ENCODE measurements around the gene ZNF566.
"Not testable (repeated sequence)": the region's sequence is repeated elsewhere in the genome, so short reads cannot be mapped to it uniquely, and the experiment has no call there.

Gene ZNF566

DNA sequence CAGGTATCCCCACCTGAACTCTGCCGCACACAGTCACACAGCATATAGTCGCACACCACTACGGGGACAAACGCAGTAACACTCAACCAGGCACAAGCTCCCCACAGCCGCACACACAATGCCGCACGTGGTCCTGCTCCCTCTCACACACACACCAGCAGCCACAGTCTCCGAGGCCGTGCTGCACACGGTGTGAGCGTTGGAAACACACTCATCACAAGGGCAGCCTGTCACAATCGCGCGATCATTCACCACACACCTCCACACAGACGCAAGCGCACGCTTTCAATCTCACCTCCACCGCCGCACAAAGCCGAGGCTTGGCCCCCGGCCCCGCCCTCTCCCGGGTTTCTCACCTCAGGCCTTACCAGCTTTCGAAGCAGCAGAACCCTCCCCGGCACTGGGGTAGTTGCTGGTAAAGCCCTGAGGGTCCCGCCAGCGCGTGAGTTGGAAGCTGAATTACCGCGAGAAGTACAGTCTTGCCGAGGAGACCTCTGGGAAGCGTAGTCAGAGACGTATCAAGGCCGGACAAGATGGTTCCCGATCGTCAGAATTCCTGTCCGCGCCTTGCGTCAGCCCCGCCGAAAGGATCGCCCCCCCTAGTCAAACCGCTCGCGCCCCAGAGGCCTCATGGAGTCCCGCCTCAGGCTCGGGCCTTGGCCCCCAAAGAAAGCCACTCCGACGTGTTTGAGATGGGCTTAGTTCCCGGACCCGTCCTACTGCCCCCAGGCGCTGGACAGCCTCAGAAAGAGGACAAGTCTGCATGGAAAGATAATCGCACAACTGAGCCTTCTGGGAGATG lies at the start of gene ZNF566:
ZNF566 (minus strand) TSS at position 444 of the 802 bp plus-strand sequence. CDS start 13,004 bp downstream, outside the sequence.
- peak; percentile 100 for DNase-seq

DNA sequence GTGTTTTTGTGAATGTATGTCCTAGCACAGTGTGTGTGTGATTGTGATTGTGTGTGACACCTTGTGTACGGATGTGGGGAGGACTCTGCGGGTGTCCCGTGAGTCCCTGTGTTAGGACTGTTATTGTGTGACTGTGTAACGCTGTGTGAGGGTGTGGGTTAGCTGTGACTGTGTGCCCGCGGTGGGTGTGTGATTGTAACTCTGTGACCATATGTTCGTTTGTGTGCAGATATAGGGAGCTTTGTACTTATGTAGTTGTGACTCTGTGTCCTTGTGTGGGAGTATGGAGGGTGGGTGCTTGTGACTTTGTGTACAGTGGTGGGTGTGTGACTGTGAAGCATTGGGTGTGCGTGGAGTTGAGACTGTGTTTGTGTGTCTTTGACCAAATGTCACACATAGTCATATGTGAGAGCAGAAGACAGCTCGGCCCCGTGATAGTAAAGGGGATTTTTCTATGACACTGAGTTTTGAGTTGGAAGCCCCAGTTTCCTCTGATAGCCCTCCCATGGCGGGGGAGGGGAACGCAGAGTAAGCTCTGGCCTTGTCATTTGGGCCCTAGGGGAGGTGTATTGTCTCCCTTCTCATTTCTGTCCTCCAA lies 39.7 kb upstream of the ZNF566 start:
- peak; percentile 70 for DNase-seq

DNA sequence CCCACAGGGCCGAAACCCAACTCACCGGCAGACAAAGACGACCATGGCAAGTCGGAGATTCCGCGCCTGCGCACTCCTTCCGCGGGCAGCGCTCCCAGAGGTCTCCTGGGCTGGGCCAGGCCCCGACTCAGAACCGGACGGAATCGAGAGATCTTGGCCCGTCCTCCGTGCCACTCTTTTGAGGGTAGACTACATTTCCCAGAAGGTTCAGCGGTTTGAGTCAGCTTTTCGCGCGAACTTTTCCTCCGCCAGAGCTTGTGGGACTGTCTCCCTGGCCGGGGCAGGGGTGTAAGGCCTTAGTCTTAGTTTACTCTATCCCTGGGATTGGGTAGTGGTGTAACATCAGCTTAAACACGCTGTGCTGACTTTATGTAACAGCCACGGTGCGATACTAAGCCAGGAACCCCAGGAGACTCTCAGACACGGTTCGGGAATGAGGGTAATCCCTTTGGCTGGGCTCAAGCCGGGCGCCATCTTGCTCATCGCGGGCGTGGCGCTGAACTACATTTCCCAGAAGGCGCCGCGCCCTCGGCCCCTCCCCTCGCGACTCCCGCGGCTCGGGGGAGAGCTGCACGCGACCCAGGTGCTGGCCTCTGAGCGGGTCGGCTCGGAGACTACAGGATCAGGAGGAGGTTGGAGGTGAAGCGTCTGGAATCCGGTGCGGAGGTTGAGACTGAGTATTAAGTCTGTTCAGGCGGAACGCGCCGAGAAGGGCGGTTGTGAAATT lies 39.0 kb upstream of the ZNF566 start, which contains the start of gene ZNF260:
ZNF260 (minus strand) TSS at position 78 of the 727 bp plus-strand sequence. CDS start 13,033 bp downstream, outside the sequence.
- peak; percentile 99 for DNase-seq

DNA sequence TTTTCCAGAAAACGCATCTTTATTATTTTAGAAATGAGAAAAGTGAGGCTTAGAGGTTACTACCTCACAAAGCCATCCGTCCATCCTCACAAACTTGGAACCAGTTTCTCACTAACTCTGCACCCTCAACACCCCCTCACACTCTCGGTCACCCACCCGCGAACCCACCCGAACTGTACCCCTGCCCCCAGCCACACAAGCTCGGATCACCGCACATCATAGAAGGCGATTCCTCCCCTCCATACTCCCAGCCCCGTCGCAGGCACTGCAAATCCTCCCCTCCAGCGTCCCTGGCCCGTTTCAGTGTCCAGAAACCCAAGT lies 38.5 kb upstream of the ZNF566 start:
- DNase-seq: no peak

DNA sequence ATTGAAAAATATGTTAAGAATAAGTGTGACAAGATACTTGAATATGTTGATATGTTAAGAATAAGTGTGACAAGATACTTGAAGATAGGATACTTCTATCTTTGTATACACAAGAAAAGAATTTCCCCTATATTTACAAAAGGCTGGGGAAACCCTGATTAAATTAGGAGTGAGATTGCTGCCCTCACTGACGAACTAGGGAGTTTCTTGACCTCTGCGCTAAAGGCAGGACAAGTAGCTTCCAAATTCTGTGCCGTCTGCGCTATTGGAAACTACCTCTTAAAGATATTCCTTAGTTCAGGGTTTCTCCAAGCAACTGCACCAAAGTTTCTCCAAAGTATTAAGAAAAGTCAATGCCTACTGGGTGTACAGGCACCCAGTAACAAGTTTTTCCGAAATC lies 38.0 kb upstream of the ZNF566 start:
- DNase-seq: peak; percentile 32

DNA sequence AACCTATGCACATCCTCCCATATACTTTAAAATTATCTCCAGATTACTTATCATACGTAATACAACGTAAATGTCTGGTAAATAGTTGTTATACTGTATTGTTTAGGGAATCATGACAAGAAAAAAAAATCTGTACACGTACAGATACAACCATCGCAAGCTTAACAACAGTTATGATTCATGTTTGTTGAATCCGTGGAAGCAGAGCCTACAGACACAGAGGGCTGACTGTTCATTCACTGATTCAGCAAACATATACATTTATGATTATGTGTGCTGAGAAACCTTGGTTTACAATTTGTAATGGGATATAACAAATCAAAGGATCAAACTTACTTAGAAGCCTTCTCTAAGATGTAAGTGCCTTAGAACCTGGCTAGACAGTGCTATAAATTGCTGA lies 37.2 kb upstream of the ZNF566 start:
- DNase-seq: no peak

DNA sequence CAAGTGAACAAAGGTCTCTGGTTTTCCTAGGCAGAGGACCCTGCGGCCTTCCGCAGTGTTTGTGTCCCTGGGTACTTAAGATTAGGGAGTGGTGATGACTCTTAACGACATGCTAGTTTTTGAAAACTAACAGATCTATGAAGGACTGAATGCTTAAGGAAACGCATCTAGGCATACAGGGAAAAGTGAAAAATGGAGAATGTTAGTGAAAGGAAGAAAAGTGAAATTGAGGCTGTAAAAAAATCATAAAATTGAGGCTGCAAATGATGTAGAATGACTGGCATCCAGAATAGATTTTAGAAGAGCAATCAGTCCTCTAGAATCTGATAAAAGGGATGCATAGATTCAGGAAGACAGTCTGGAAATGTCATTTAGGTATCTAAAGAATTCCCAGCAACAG lies 35.3 kb upstream of the ZNF566 start:
- no peak for DNase-seq

DNA sequence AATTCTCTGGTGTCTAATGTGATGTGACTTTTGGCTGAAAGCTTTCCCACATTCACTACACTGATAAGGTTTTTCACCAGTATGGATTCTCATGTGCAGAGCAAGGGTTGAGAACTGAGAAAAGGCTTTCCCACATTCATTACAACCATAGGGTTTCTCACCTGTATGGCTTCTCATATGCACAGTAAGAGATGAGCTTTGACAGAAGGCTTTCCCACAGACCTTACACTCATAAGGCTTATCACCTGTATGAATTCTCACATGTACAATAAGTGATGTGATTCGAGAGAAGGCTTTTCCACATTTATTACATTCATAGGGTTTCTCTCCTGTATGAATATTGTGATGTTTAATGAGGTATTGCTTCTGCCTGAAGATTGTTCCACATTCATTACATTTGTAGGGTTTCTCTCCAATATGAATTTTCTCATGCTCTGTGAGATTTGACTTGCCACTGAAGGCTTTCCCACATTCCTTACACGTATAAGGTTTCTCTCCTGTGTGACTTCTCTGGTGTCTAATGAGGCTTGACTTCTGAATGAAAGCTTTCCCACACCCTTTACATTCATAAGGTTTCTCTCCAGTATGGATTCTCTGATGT lies 24.8 kb upstream of the ZNF566 start:
- DNase-seq: peak; percentile 33

DNA sequence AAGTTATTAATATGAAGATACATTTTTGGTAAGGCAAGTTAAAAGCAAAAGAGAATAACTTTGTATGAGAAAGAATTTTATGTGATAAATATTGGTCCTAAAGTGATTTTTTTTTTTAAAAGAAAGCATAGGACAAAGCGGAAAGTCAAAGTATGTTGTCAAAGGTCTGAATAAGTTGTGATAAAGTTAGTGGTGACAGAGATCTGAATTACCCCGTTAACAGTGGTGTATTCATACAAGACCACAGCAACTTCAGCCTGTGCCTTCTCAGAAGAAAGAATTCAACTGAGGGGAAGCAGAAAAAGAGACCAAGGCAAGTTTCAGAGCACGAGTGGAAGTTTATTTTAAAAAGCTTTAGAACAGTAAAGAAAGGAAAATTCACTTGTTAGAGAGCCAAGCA lies 19.0 kb upstream of the ZNF566 start:
- no peak for DNase-seq

DNA sequence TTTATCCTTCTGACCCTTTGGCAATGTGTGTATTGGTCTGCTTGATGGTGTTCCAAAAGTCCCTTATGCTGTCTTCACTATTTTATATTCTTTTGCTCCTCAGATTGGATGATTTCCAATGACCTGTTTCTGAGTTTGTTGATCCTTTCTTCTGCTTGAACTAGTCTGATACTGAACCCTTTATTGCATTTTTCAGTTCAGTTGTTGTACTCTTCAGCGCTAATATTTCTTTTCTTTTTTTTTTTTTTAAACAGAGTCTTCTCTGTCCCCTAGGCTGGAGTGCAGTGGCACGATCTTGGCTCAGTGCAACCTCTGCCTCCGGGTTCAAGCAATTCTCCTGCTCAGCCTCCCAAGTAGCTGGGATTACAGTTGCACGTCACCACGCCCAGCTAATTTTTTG lies 12.6 kb upstream of the ZNF566 start:
- DNase-seq: no peak

DNA sequence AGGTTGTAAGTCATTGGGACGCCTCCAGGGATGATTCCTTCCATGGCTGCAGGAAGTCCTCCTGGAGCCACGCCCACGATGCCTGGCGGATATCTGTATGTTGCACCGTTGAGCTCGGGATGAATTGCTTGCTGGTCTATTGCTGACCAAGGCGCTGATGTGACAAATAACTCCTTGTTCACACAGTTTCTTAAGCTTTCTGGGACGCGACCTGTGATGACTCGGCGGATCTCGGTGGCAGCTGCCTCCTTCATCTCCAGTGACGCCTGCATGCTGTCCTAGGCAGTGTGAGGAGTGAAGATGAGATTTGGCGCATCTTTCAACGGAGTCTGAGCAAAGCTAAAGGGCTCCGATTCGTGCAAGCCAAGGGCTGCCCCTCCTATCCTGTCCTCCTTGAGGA lies 7.6 kb upstream of the ZNF566 start:
- peak; percentile 19 for DNase-seq

DNA sequence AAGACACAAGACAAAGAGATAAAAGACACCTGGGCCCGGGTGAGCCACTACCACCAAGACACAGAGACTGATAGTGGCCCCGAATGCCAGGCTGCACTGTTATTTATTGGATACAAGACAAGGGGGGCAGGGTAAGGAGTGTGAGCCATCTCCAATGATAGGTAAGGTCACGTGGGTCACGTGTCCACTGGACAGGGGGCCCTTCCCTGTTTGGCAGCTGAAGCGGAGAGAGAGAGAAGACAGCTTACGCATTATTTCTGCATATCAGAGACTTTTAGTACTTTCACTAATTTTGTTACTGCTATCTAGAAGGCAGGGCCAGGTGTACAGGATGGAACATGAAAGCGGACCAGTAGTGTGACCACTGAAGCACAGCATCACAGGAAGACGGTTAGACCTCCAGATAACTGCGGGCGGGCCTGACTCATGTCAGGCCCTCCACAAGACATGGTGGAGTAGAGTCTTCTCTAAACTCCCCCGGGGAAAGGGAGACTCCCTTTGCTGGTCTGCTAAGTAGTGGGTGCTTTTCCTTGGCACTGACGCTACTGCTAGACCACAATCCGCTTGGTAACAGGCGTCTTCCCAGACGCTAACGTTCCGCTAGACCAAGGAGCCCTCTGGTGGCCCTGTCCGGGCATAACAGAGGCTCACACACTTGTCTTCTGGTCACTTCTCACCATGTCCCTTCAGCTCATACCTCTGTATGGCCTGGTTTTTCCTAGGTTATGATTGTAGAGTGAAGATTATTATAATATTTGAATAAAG lies 3.5 kb upstream of the ZNF566 start:
- peak; percentile 93 for DNase-seq

DNA sequence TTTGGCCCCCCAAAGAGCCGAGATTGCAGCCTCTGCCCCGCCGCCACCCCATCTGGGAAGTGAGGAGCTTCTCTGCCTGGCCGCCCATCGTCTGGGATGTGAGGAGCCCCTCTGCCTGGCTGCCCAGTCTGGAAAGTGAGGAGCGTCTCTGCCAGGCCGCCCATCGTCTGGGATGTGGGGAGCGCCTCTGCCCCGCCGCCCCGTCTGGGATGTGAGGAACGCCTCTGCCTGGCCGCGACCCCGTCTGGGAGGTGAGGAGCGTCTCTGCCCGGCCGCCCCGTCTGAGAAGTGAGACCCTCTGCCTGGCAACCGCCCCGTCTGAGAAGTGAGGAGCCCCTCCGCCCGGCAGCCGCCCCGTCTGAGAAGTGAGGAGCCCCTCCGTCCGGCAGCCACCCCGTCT lies 1.5 kb upstream of the ZNF566 start:
- DNase-seq: not testable (repeated sequence)

DNA sequence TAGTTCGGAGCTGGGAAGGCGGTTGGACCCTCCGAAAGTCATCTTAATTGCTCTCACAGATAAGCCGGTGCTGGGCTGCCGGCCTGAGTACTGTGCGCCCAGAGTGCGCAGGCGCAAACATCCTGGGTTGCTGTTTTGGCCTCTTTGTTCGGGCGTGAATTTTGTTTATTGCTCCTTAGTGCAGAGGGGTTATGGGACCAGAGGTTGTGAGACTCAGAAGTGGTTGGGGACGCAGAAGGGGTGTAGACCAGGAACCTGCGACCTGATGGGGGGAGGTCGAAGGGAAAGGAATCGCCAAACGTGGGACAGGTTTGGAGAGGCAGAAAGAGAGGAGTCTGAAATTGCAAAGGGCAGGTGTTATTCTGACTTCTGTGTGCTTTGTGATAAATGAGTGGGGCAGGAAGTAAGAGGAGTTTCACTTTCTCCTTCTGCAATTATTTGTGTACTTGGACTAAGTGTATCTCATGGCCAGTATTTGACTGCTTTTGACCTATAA lies 607 bp upstream of the ZNF566 start:
- peak; percentile 99 for DNase-seq

DNA sequence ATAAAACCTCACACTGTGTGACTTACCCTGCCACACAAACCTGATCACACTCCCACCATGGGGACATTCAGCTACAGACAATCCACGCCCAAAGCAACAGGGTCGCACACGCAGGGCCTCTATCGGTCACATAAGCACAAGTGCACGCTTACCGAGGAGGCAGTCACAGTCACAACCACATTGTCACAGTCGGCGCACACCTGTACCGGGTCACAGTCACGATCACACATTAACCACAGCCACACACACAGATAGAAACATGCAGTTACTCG lies 579 bp downstream of the ZNF566 start:
- peak; percentile 85 for DNase-seq

DNA sequence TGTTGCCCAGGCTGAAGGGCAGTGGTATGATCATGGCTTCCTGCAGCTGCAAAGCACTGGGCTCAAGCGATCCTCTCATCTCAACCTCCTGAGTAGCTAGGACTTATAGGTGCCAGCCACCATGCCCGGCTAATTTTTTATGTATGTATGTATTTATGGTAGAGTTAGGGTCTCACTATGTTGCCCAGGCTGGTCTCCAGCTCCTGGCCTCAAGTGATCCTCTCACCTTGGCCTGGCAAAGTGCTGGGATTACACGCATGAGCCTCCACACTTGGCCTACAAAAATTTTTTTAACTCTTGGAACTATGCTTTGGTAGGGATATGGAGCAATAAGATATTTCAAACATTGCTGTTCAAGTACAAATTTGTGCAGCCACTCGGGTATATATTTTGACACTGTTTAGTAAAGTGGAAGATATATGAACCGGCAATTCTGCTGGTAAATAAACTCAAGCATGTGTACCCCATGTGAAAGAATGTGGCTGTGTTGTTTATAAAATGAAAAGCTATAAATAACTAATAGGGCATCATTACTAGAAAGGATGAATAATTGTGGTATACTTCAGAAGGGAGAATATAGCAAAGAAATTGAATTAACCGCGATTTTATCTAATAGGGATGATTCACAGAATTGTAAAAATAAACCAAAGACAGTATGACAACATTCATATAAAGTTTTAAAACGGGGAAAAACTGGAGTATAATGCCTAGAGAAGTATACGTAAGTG lies 1.1 kb downstream of the ZNF566 start:
- peak; percentile 31 for DNase-seq

DNA sequence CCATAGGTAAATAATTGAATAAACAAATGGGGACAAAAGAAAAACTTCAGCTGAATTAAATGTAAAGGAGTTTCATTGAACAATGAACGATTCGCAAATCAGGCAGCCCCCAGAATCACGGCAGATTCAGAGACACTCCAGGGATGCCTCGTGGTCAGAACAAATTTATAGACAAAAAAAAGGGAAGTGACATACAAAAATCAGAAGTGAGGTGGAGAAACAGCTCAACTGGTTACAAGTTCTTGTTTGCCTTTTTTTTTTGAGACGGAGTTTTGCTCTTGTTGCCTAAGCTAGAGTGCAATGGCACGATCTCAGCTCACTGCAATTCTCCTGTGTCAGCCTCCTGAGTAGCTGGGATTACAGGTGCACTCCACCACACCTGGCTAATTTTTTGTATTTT lies 5.7 kb downstream of the ZNF566 start:
- DNase-seq: no peak

DNA sequence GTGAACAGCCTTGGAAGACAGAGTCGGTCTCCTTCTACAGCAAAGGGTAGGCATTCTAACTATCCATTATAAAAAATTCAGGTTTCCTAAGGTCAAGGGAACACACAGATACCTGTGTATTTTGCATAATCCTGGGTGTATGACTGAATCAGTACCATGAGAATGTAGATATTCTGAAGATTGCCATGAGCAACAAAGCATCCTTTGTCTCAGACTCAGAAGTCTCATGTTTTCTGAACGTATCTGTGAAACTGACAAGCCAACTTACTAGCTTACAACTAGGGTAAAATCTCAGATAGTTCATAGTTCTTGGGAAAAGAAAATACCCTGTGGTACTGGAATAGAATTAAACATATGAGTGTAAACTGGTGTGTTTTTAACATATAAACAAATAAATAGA lies 6.5 kb downstream of the ZNF566 start:
- no peak for DNase-seq

DNA sequence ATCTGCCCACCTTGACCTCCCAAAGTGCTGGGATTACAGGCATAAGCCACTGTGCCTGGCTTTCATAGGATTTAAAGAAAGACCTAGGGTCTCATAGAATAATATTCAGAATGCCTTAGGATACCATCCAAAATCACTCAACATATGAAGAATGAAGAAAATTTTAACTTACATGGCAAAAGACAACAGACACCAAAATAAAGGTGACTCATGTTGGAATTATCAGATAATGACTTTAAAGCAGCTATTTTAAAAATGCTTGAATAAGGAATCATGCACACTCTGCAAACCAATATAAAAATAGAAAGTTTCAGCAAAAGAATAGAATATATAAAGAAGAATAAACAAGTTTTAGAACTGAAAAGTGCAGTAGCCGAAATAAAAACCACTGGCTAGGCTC lies 29.3 kb downstream of the ZNF566 start:
- DNase-seq: no peak

DNA sequence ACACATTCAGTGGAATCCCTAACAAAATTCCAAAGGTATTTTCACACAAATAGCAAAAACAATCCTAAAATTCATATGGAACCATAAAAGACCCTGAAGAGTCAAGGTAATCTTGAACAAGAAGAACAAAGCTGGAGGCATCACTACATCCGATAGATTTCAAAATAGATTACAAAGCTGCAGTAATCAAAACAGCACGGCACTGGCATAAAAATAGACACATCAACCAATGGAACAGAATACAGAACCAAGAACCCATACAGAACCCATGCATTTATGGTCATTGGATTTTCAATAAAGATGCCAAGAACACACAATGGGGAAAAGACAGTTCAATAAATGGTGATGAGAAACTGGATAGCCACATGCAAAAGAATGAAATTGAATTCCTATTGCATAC lies 32.5 kb downstream of the ZNF566 start:
- DNase-seq: no peak

DNA sequence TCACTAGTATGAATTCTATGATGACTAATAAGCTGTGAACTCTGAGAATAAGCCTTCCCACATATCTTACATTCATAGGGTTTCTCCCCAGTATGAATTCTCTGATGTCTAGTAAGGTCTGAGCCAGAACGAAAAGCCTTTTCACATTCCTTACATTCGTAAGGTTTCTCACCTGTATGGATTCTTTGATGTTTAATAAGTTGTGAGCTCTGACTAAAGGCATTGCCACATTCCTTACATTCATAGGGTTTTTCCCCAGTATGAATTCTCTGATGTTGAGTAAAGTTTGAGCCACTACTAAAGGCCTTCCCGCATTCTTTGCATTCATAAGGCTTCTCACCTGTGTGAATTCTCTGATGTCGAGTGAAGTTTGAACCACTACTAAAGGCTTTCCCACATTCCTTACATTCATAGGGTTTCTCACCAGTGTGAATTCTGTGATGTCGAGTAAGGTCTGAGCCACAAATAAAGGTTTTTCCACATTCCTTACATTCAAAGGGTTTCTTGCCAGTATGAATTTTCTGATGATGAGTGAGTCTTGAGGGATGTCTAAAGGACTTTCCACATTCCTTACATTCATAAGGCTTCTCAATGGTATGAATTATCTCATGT lies 40.2 kb downstream of the ZNF566 start:
- no peak for DNase-seq

DNA sequence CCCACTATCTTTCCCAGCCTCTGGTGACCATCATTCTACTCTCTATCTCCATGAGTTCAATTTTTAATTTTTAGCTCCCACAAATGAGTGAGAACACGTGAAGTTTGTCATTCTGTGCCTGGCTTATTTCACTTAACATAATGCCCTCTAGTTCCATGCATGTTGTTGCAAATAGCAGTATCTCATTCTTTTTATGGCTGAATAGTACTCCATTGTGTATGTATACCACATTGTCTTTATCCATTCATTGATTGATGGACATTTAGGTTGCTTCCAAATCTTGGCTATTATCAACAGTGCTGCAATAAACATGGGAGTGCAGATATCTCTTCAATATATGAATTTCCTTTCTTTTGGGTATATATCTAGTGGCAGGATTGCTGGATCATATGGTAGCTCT lies 48.0 kb downstream of the ZNF566 start:
- no peak for DNase-seq
